ENCODE measurements around the gene TATDN2.

DNA sequence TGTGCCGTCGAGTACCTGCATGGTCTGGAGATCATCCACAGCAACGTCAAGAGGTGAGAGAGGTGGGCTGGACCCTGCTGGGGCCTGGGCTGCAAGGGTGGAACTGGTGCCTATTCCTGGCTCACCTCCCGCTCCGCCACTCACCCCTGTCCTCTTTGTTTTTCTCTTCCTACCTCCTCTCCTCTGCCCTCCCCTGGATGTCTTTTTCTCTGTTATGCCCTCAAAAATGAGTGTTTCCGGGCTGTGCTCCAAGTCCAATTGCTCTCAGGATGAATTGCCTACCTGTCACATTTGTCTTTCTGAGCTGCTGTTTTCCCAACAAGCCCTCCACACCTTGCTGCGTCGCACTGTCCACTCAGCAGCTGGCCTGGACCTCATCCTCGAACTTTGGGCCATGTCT is 28.5 kb upstream of the TATDN2 start:
- TF ChIP-seq, protein P1, sequence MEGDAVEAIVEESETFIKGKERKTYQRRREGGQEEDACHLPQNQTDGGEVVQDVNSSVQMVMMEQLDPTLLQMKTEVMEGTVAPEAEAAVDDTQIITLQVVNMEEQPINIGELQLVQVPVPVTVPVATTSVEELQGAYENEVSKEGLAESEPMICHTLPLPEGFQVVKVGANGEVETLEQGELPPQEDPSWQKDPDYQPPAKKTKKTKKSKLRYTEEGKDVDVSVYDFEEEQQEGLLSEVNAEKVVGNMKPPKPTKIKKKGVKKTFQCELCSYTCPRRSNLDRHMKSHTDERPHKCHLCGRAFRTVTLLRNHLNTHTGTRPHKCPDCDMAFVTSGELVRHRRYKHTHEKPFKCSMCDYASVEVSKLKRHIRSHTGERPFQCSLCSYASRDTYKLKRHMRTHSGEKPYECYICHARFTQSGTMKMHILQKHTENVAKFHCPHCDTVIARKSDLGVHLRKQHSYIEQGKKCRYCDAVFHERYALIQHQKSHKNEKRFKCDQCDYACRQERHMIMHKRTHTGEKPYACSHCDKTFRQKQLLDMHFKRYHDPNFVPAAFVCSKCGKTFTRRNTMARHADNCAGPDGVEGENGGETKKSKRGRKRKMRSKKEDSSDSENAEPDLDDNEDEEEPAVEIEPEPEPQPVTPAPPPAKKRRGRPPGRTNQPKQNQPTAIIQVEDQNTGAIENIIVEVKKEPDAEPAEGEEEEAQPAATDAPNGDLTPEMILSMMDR (conservative IDR thresholded peaks at IDR 0.05; ENCODE audit: low read depth, low read length): no peak
- no peak for TF ChIP-seq EZH2phosphoT487 (IDR thresholded peaks at IDR 0.05; ENCODE audit: borderline replicate concordance, low read length)

Measured in PC-3 (cell line).